ENCODE data around the gene RCN2.

DNA sequence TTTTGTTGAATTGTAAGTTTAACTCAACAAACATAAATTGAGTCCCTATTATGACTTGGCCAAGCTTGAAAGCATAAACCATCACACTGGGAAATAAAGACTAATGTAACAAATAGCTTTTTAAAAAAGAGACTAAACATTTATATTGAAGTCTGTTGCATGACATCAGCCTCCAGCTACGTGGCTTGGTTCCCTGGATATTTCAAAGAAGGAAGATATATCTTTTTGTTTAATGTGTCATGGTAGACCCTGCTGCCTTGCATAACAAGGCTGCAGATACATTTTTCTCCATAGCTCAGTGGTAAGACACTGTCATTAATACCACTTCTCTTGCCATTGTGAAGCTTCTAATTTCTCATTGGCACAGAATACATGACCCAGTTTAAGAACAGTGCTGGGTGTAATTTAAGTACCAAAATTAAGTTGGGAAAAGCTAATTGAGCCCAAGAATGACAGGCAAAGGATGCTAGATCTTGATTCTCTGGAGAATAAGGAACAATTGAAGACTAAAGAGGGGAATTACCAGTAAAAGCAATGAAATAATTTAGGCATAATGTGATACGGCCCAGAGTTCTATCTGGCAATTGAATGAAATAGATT lies 14.0 kb downstream of the RCN2 start:
- TF ChIP-seq TAF1 (IDR thresholded peaks at IDR 0.05; ENCODE audit: borderline replicate concordance, insufficient read depth, low read length) (no peak), POLR2AphosphoS5 (IDR thresholded peaks at IDR 0.05; ENCODE audit: low read depth, low read length) (no peak), SIN3A (IDR thresholded peaks at IDR 0.05; ENCODE audit: borderline replicate concordance, insufficient read depth, low read length) (no peak)

Data from PFSK-1 (cell line).